Upper lobe of left lung (tissue), 6 donors: ENCODE data around the gene NMUR1. TPM values are rescaled to one million over a fixed set of nuclear protein-coding genes. Genes with fewer than 3 reads are reported as not detected.
A peak's percentile ranks its signal among the peaks of the same experiment; 100 is the strongest.

Experiments used
- ATAC-seq, 2 donors: fragments of 200-7000 bp; cut with Tn5 transposase; one replicate each; pipeline ENCODE4 v1.9.1; 2022; ENCODE audit warnings: mild to moderate bottlenecking in 2 of 2, moderate library complexity in 2 of 2; ENCODE audit not compliant: low FRiP score in 2 of 2
- DNase-seq, 2 donors: peaks; one replicate each; pipeline ENCODE4 v3.0.0-alpha.2; 2019 to 2020
- H3K27ac ChIP-seq, 4 donors: fragments of 200-600 bp; sonication (generic); one replicate each; pipeline ENCODE4 v1.5.1; 2016 to 2019
- H3K27me3 ChIP-seq, 4 donors: fragments of 200-600 bp; sonication (generic); one replicate each; pipeline ENCODE4 v1.5.1; 2017 to 2019
- H3K36me3 ChIP-seq, 4 donors: fragments of 200-600 bp; sonication (generic); one replicate each; pipeline ENCODE4 v1.5.1; 2016 to 2019
- H3K4me1 ChIP-seq, 4 donors: fragments of 200-600 bp; sonication (generic); one replicate each; pipeline ENCODE4 v1.5.1; 2018 to 2019
- H3K4me3 ChIP-seq, 4 donors: fragments of 200-600 bp; sonication (generic); one replicate each; pipeline ENCODE4 v1.5.1; 2017 to 2019; ENCODE audit warnings: mild to moderate bottlenecking in 2 of 4, moderate library complexity in 1 of 4
- H3K9me3 ChIP-seq, 4 donors: fragments of 200-600 bp; sonication (generic); one replicate each; pipeline ENCODE4 v1.5.1; 2018 to 2019
- CTCF ChIP-seq, 6 experiments: fragments of 450-650 bp in 4 of 6; fragments of 200-600 bp in 2 of 6; sonication (generic) in 2 of 6; IDR thresholded peaks; one replicate each; pipeline ENCODE4 v1.5.1; 2016 to 2019; ENCODE audit warnings: antibody characterized with exemption in 6 of 6
- EP300 ChIP-seq, 4 donors: sonication (generic); formaldehyde crosslinking; IDR thresholded peaks; one replicate each; pipeline ENCODE4 v1.5.1; 2017; ENCODE audit warnings: antibody characterized with exemption in 4 of 4, control low read depth in 2 of 4
- POLR2A ChIP-seq, 4 donors: fragments of 450-650 bp; IDR thresholded peaks; one replicate each; pipeline ENCODE4 v1.5.1; 2016 to 2017; ENCODE audit warnings: antibody characterized with exemption in 4 of 4, mild to moderate bottlenecking in 2 of 4
- POLR2AphosphoS5 ChIP-seq, 2 donors: sonication (generic); formaldehyde crosslinking; IDR thresholded peaks; one replicate each; pipeline ENCODE4 v1.5.1; 2017; ENCODE audit warnings: antibody characterized with exemption in 2 of 2
- WGBS, 2 donors: methylation state at CpG; one replicate each; pipeline ENCODE4 v1.1.5; 2017 to 2018; 5-methylcytosine and 5-hydroxymethylcytosine counted together
- total RNA-seq, 6 donors: library from RNA; depleted of rRNA in 4 of 6; stranded (reverse); fragments of >200 nt in 4 of 6; gene quantifications; one replicate each; pipeline versions ENCODE4 v1.1.0 to v1.2.1, GENCODE V29; 2016 to 2021
- donor health status: DM: no; HTN: no; CAD: no; lungs with moderate emphysema.
- donor health status: DM: no; HTN: yes; CAD: no; lungs with severe emphysema.

The NMUR1 gene
- total RNA-seq, 6 donors from 2014 or later: 1.1 to 2.4 (median 1.9) TPM

GRCh38 chr2:231531883-231532755, 1.9 kb upstream of the NMUR1 start:
- TF ChIP-seq EP300 (IDR thresholded peaks at IDR 0.05) (no peak), POLR2AphosphoS5 (IDR thresholded peaks at IDR 0.05) (no peak), CTCF (IDR thresholded peaks at IDR 0.05) (no peak), POLR2A (IDR thresholded peaks at IDR 0.05) (no peak)
- no peak for DNase-seq

GRCh38 chr2:231531466-231531865, 1.2 kb upstream of the NMUR1 start:
- Histone ChIP-seq H3K36me3 (no peaks in the 10 kb centered on the region), H3K4me3 (no peak overlapping the region), H3K9me3 (no peaks in the 10 kb centered on the region), H3K27ac (no peak overlapping the region), H3K4me1 (peaks cover 8 to 32% (median 21%) of the 10 kb centered on the region in 4 donors), H3K27me3 (peaks cover 0 to 5% (median 2%) of the 10 kb centered on the region in 4 donors)
- TF ChIP-seq POLR2A (IDR thresholded peaks at IDR 0.05) (no peak), CTCF (IDR thresholded peaks at IDR 0.05) (no peak), POLR2AphosphoS5 (IDR thresholded peaks at IDR 0.05) (no peak), EP300 (IDR thresholded peaks at IDR 0.05) (no peak)
- WGBS, 2 donors: 86 to 89% methylated on average over 5 to 6 of the region's 6 CpGs
- ATAC-seq (no peak), DNase-seq (no peak)

More at GRCh38 chr2:231531883-231532755, 1.9 kb upstream of the NMUR1 start:
- no peak overlapping the region for H3K4me3 ChIP-seq
- H3K9me3 ChIP-seq: no peaks in the 10 kb centered on the region
- H3K36me3 ChIP-seq: no peaks in the 10 kb centered on the region
- peaks cover 8 to 33% (median 21%) of the 10 kb centered on the region in 4 donors for H3K4me1 ChIP-seq
- H3K27me3 ChIP-seq: peaks cover 0 to 5% (median 2%) of the 10 kb centered on the region in 4 donors
- no peak for ATAC-seq
- WGBS, 2 donors: 83 to 86% methylated on average over 7 to 16 of the region's 16 CpGs
- no peak overlapping the region for H3K27ac ChIP-seq

- 82 to 100% methylated on average over 2 to 9 of the region's 9 CpGs for WGBS, 2 donors
- ATAC-seq (no peak), DNase-seq (no peak)
- H3K4me3 ChIP-seq: no peak overlapping the region
- TF ChIP-seq CTCF (IDR thresholded peaks at IDR 0.05) (no peak), POLR2AphosphoS5 (IDR thresholded peaks at IDR 0.05) (no peak), POLR2A (IDR thresholded peaks at IDR 0.05) (no peak), EP300 (IDR thresholded peaks at IDR 0.05) (no peak)
- no peaks in the 10 kb centered on the region for H3K9me3 ChIP-seq
- H3K27me3 ChIP-seq: peaks cover 0 to 5% (median 2%) of the 10 kb centered on the region in 4 donors
- H3K4me1 ChIP-seq: peaks cover 14 to 40% (median 34%) of the 10 kb centered on the region in 4 donors
- H3K36me3 ChIP-seq: no peaks in the 10 kb centered on the region
- H3K27ac ChIP-seq: no peak overlapping the region
Measured at GRCh38 chr2:231528636-231529030, 1.6 kb downstream of the NMUR1 start.

DNA sequence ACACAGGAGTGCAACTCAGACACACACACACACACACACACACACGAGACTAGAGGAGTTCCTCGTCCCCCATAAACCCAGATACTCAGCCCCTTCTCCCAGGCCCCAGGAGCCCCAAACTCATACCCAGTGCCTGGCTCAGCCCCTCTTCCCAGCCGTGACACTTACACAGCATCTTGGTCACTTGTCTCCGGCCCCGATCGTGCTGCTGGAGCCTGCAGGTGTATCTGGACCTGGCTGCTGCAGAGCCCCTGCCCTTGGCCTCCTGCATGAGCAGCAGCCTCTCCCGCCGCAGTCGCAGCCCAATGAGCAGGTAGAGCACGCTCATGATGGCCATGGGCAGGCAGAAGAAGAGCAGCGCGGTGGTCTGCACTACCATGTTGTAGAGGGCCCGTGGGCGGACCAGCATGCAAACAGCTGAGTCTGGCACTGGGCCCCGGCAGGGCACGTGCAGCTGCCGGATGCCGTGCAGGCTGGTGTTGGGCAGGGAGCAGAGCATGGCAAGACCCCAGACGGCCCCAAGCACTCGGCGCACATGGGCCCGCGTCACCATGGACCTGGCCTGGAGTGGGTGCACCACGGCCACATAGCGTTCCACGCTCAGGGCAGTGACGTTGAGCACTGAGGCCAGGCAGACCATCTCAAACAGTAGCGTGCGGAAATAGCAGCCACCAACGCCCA, 2.1 kb downstream of the NMUR1 start:
- peaks cover 19 to 46% (median 38%) of the 10 kb centered on the region in 4 donors for H3K4me1 ChIP-seq
- no peaks in the 10 kb centered on the region for H3K9me3 ChIP-seq
- no peak for ATAC-seq
- no peak for TF ChIP-seq EP300 (IDR thresholded peaks at IDR 0.05)
- TF ChIP-seq CTCF (IDR thresholded peaks at IDR 0.05): no peak
- TF ChIP-seq POLR2A (IDR thresholded peaks at IDR 0.05): no peak
- TF ChIP-seq POLR2AphosphoS5 (IDR thresholded peaks at IDR 0.05): no peak
- no peaks in the 10 kb centered on the region for H3K36me3 ChIP-seq
- 71 to 87% methylated on average over 4 to 26 of the region's 30 CpGs for WGBS, 2 donors
- DNase-seq: peak in 1 of 2 donors; percentile 79
- peak overlapping the region in 1 of 4 donors; percentile 50 for H3K27ac ChIP-seq
- H3K27me3 ChIP-seq: peaks cover 0 to 5% (median 2%) of the 10 kb centered on the region in 4 donors
- H3K4me3 ChIP-seq: no peak overlapping the region
